H1 (cell line): ENCODE data around the gene CACNA2D3. TPM values are rescaled to one million over a fixed set of nuclear protein-coding genes. Genes with fewer than 3 reads are reported as not detected.

Experiments used
- CTCF ChIA-PET: fragments of 300-600 bp; sonication (Branson Sonifier 250); formaldehyde crosslinking; loops from one replicate; lab custom pipeline; 2021; ENCODE audit not compliant: partially characterized antibody; lab: Charles Lee
- POLR2A ChIA-PET: fragments of 300-600 bp; sonication (Branson Sonifier 250); formaldehyde crosslinking; loops from one replicate; lab custom pipeline; 2021; ENCODE audit warnings: inconsistent platforms; ENCODE audit not compliant: partially characterized antibody; lab: Charles Lee
- DNase-seq, 2 experiments: peaks; one replicate each; pipeline versions ENCODE4 v3.0.0 to v3.0.0-alpha.2; 2010 to 2022; ENCODE audit warnings: low spot score in 2 of 2, low read depth in 1 of 2, mixed read lengths in 1 of 2
- FAIRE-seq: peaks from 2 replicates; lab custom pipeline; 2011; peaks lifted over from hg19 to GRCh38; lab: Jason Lieb, UNC
- H2AFZ ChIP-seq: 2 replicates; pipeline ENCODE4 v1.8.1; 2012; ENCODE audit warnings: low read length, inconsistent platforms
- H2AK5ac ChIP-seq: 2 replicates; pipeline ENCODE4 v1.6.1; 2013; ENCODE audit warnings: low read depth, low read length
- H2BK120ac ChIP-seq: replicated peaks from 2 replicates; pipeline ENCODE3; 2013; ENCODE audit warnings: low read depth, low read length, inconsistent platforms
- H2BK12ac ChIP-seq: 2 replicates; pipeline ENCODE4 v1.6.1; 2013; ENCODE audit warnings: low read depth, low read length
- H2BK15ac ChIP-seq: 2 replicates; pipeline ENCODE4 v1.6.1; 2013; ENCODE audit warnings: low read length
- H2BK20ac ChIP-seq: 2 replicates; pipeline ENCODE4 v1.6.1; 2013; ENCODE audit warnings: low read length
- H2BK5ac ChIP-seq: 2 replicates; pipeline ENCODE4 v1.6.1; 2013; ENCODE audit warnings: low read depth, low read length
- H3K14ac ChIP-seq: 2 replicates; pipeline ENCODE4 v1.6.1; 2013; ENCODE audit warnings: inconsistent platforms; ENCODE audit not compliant: insufficient read length
- H3K18ac ChIP-seq: 2 replicates; pipeline ENCODE4 v1.6.1; 2013; ENCODE audit warnings: low read length; ENCODE audit errors: extremely low read depth
- H3K23ac ChIP-seq: 2 replicates; pipeline ENCODE4 v1.6.1; 2013; ENCODE audit warnings: inconsistent platforms; ENCODE audit not compliant: insufficient read length
- H3K23me2 ChIP-seq: 2 replicates; pipeline ENCODE4 v1.6.1; 2013; ENCODE audit warnings: low read depth, low read length
- H3K27ac ChIP-seq: 2 replicates; pipeline ENCODE4 v1.6.1; 2011; ENCODE audit warnings: low read depth, low read length, inconsistent platforms
- H3K27me3 ChIP-seq, 4 experiments: replicated peaks in 1 of 4; 1 replicate in 1 of 4; 2 replicates in 3 of 4; pipeline versions ENCODE4 v1.6.1 to v1.8.1; 2011 to 2013; ENCODE audit warnings: low read length in 3 of 4, mild to moderate bottlenecking in 3 of 4, inconsistent platforms in 2 of 4, mixed read lengths in 2 of 4, moderate library complexity in 1 of 4; ENCODE audit not compliant: control insufficient read depth in 3 of 4, insufficient read depth in 3 of 4; ENCODE audit errors: extremely low read depth in 1 of 4
- H3K36me3 ChIP-seq, 4 experiments: 2 replicates each; pipeline versions ENCODE4 v1.6.1 to v1.8.1; 2011 to 2013; ENCODE audit warnings: mild to moderate bottlenecking in 4 of 4, low read length in 3 of 4, moderate library complexity in 2 of 4, control low read depth in 1 of 4, inconsistent platforms in 1 of 4; ENCODE audit not compliant: insufficient read depth in 4 of 4, control insufficient read depth in 2 of 4
- H3K4ac ChIP-seq: replicated peaks from 2 replicates; pipeline ENCODE3; 2013; ENCODE audit warnings: low read length, low read depth, mixed read lengths, inconsistent platforms; ENCODE audit not compliant: insufficient read length
- H3K4me1 ChIP-seq, 4 experiments: replicated peaks in 1 of 4; 1 replicate in 1 of 4; 2 replicates in 3 of 4; pipeline versions ENCODE4 v1.6.1 to v1.8.1; 2011 to 2013; ENCODE audit warnings: low read length in 3 of 4, inconsistent platforms in 2 of 4, mixed read lengths in 1 of 4; ENCODE audit not compliant: insufficient read depth in 4 of 4, control insufficient read depth in 3 of 4
- H3K4me2 ChIP-seq, 2 experiments: 2 replicates each; pipeline versions ENCODE4 v1.6.1 to v1.8.1; 2011 to 2013; ENCODE audit warnings: low read depth in 2 of 2, low read length in 2 of 2, control low read depth in 1 of 2, inconsistent platforms in 1 of 2, mild to moderate bottlenecking in 1 of 2; ENCODE audit not compliant: insufficient read depth in 1 of 2
- H3K4me3 ChIP-seq, 4 experiments: fragments of 200-600, 300-600 bp in 1 of 4; sonication (generic), shearing (Covaris generic), sonication (Bioruptor Twin) in 1 of 4; 2 replicates each; pipeline versions ENCODE4 v1.5.1 to v1.8.1; 2011 to 2016; ENCODE audit warnings: low read length in 4 of 4, low read depth in 3 of 4, control low read depth in 2 of 4, inconsistent platforms in 2 of 4, mild to moderate bottlenecking in 2 of 4, mixed read lengths in 1 of 4, moderate library complexity in 1 of 4; ENCODE audit not compliant: insufficient read depth in 2 of 4; ENCODE audit errors: extremely low read depth in 1 of 4
- H3K56ac ChIP-seq: replicated peaks from 2 replicates; pipeline ENCODE3; 2013; ENCODE audit warnings: low read depth, mild to moderate bottlenecking, mixed read lengths, low read length, inconsistent platforms; ENCODE audit not compliant: insufficient read length
- H3K79me1 ChIP-seq: 2 replicates; pipeline ENCODE4 v1.6.1; 2013; ENCODE audit warnings: low read depth, low read length, control low read depth
- H3K79me2 ChIP-seq, 2 experiments: 2 replicates each; pipeline versions ENCODE4 v1.6.1 to v1.8.1; 2012 to 2013; ENCODE audit warnings: low read length in 2 of 2, mild to moderate bottlenecking in 2 of 2, inconsistent platforms in 1 of 2; ENCODE audit not compliant: insufficient read depth in 2 of 2, control insufficient read depth in 1 of 2
- H3K9ac ChIP-seq, 4 experiments: replicated peaks in 1 of 4; 1 replicate in 1 of 4; 2 replicates in 3 of 4; pipeline versions ENCODE4 v1.6.1 to v1.8.1; 2011 to 2013; ENCODE audit warnings: low read depth in 3 of 4, low read length in 3 of 4, control low read depth in 2 of 4, mild to moderate bottlenecking in 2 of 4, moderate library complexity in 2 of 4, inconsistent platforms in 1 of 4; ENCODE audit errors: extremely low read depth in 1 of 4
- H3K9me3 ChIP-seq, 2 experiments: 2 replicates each; pipeline versions ENCODE4 v1.6.1 to v1.8.1; 2012 to 2013; ENCODE audit warnings: mild to moderate bottlenecking in 2 of 2, moderate library complexity in 2 of 2, control low read depth in 1 of 2, inconsistent platforms in 1 of 2, low read depth in 1 of 2, low read length in 1 of 2, mixed read lengths in 1 of 2; ENCODE audit not compliant: insufficient read depth in 2 of 2
- H4K20me1 ChIP-seq, 2 experiments: replicated peaks in 1 of 2; 2 replicates each; pipeline versions ENCODE3 to v1.8.1; 2011 to 2013; ENCODE audit warnings: inconsistent platforms in 2 of 2, low read length in 2 of 2, mild to moderate bottlenecking in 1 of 2; ENCODE audit not compliant: insufficient read depth in 2 of 2, control insufficient read depth in 1 of 2
- H4K5ac ChIP-seq: 2 replicates; pipeline ENCODE4 v1.6.1; 2013; ENCODE audit warnings: low read length, low read depth, mixed read lengths, inconsistent platforms; ENCODE audit not compliant: insufficient read length
- H4K8ac ChIP-seq: 2 replicates; pipeline ENCODE4 v1.8.0; 2013; ENCODE audit warnings: mild to moderate bottlenecking, moderate library complexity, low read length, inconsistent platforms; ENCODE audit not compliant: insufficient read depth; ENCODE audit errors: extremely low read depth
- H4K91ac ChIP-seq: replicated peaks from 2 replicates; pipeline ENCODE3; 2013; ENCODE audit warnings: low read length, mixed read lengths, inconsistent platforms; ENCODE audit not compliant: insufficient read length
- CHD1 ChIP-seq: IDR thresholded peaks from 2 replicates; pipeline ENCODE4 v1.6.1; 2012; ENCODE audit warnings: low read depth, low read length, improper control_type of control experiment
- CHD2 ChIP-seq: IDR thresholded peaks from 2 replicates; pipeline ENCODE4 v1.6.1; 2012; ENCODE audit warnings: low read length, improper control_type of control experiment
- JUN ChIP-seq: IDR thresholded peaks from 2 replicates; pipeline ENCODE4 v1.6.1; 2011; ENCODE audit warnings: low read depth, mild to moderate bottlenecking, improper control_type of control experiment, low read length
- MAFK ChIP-seq: IDR thresholded peaks from 2 replicates; pipeline ENCODE4 v1.6.1; 2012; ENCODE audit warnings: low read depth, mild to moderate bottlenecking, improper control_type of control experiment, low read length
- PHF8 ChIP-seq: fragments of 200-600 bp; sonication (generic); conservative IDR thresholded peaks from 2 replicates; pipeline ENCODE4 v1.7.1; 2012; ENCODE audit warnings: low read depth, mild to moderate bottlenecking, inconsistent platforms, low read length, moderate library complexity
- RAD21 ChIP-seq, 2 experiments: IDR thresholded peaks in 1 of 2; conservative IDR thresholded peaks in 1 of 2; 2 replicates each; pipeline ENCODE4 v1.6.1; 2011; ENCODE audit warnings: low read depth in 2 of 2, low read length in 2 of 2, improper control_type of control experiment in 1 of 2, inconsistent platforms in 1 of 2, mild to moderate bottlenecking in 1 of 2, moderate library complexity in 1 of 2
- RFX5 ChIP-seq: IDR thresholded peaks from 2 replicates; pipeline ENCODE4 v1.6.1; 2011; ENCODE audit warnings: low read depth, low read length, improper control_type of control experiment, borderline replicate concordance
- RXRA ChIP-seq: IDR thresholded peaks from 2 replicates; pipeline ENCODE4 v1.6.1; 2011; ENCODE audit warnings: low read depth, mild to moderate bottlenecking, low read length, moderate library complexity; ENCODE audit not compliant: insufficient read depth
- SAP30 ChIP-seq: fragments of 300-600 bp; sonication (generic); IDR thresholded peaks from 2 replicates; pipeline ENCODE4 v1.7.1; 2012; ENCODE audit warnings: low read length, moderate library complexity, mild to moderate bottlenecking, inconsistent platforms; ENCODE audit not compliant: insufficient read depth, insufficient replicate concordance
- SIRT6 ChIP-seq: IDR thresholded peaks from one replicate; pipeline ENCODE4 v1.7.1; 2012; ENCODE audit warnings: low read length, inconsistent platforms
- SP1 ChIP-seq: IDR thresholded peaks from 2 replicates; pipeline ENCODE4 v1.6.1; 2011; ENCODE audit warnings: low read depth, low read length
- SUZ12 ChIP-seq: fragments of 200-600 bp; sonication (generic); IDR thresholded peaks from 2 replicates; pipeline ENCODE4 v1.6.1; 2012; ENCODE audit warnings: mild to moderate bottlenecking, inconsistent platforms, low read length, moderate library complexity, mixed read lengths
- ZNF274 ChIP-seq: IDR thresholded peaks from 2 replicates; pipeline ENCODE4 v1.7.0; 2012; ENCODE audit warnings: low read length, borderline replicate concordance; ENCODE audit errors: extremely low read depth
- WGBS, 2 experiments: shearing (Covaris generic) in 1 of 2; methylation state at CpG; one replicate each; pipeline versions ENCODE4 v1.1.6 to v1.1.7; 2013 to 2015; ENCODE audit warnings: low lambda C conversion rate in 2 of 2, mixed read lengths in 2 of 2, inconsistent platforms in 1 of 2, low coverage in 1 of 2, missing lambda C conversion rate in 1 of 2; ENCODE audit not compliant: insufficient replicate concordance in 2 of 2, insufficient coverage in 1 of 2, insufficient read length in 1 of 2; ENCODE audit errors: extremely low coverage in 1 of 2, missing lambda C conversion rate in 1 of 2; 5-methylcytosine and 5-hydroxymethylcytosine counted together
- polyA plus RNA-seq, 7 experiments: library from polyadenylated mRNA; depleted of rRNA in 3 of 7; stranded (reverse) in 5 of 7; unstranded in 2 of 7; fragments of >200 nt in 5 of 7; fragments of 200-250 nt in 2 of 7; gene quantifications; 1 replicate in 5 of 7; 2 replicates in 1 of 7; 4 replicates in 1 of 7; pipeline versions ENCODE4 v1.2.1 to v1.2.3, GENCODE V29; 2011 to 2013; ENCODE audit warnings: missing spikeins in 2 of 7, mixed read lengths in 2 of 7
- total RNA-seq: library from RNA; stranded (reverse); fragmentation: NEBNext Ultra II Directional; extraction: Animal tissue kit (Norgen Biotek cat#: 25700); gene quantifications from 2 replicates; pipeline ENCODE4 v1.2.1, GENCODE V29; 2021
- TF ChIP-seq, protein P1 (sequence below): IDR thresholded peaks from 2 replicates; pipeline ENCODE4 v1.6.1; 2011; ENCODE audit warnings: low read length, improper control_type of control experiment

CACNA2D3 gene
- total and polyA plus RNA-seq, 2 of the 8 experiments (the other 6 are each of a cell fraction or from before 2014, with no cell fraction given), result 1.5 to 1.8 TPM

DNA sequence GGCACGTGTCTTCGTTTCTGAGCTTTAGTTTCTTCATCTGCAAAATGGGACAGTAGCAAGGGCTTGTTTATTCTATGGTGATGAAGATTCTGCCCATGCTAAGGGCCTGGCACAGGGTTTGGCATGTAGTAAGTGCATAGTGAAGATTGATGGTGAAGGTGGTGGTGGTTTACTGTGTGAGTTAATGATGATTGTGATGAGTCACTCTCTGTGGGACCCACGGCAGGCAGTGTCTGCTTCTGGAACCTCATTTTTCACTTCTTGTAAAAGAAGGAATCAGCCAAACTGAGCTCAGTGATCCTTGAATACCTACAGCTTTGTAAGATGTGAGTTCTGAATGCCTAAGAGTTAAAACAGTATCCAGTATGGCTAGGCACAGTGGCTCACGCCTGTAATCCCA is 891.7 kb downstream of the CACNA2D3 start:
- H3K56ac ChIP-seq, result no peak overlapping the region
- no peaks in the 10 kb centered on the region for H3K36me3 ChIP-seq
- no peaks in the 10 kb centered on the region for H3K27me3 ChIP-seq
- H3K18ac ChIP-seq, result no peak overlapping the region
- no peak overlapping the region for H2BK5ac ChIP-seq
- H2BK120ac ChIP-seq, result no peak overlapping the region
- DNase-seq, result no peak
- H2BK20ac ChIP-seq, result no peak overlapping the region
- no peaks in the 10 kb centered on the region for H3K79me2 ChIP-seq
- H2AFZ ChIP-seq, result no peak overlapping the region
- H3K14ac ChIP-seq, result no peak overlapping the region
- FAIRE-seq, result no peak
- H3K4ac ChIP-seq, result no peak overlapping the region
- no peaks in the 10 kb centered on the region for H3K79me1 ChIP-seq
- 89% methylated on average over 4 of the region's 4 CpGs; no CpG with 5 or more reads in 1 of the 2 experiments for WGBS, 2 experiments
- no peak overlapping the region for H3K4me3 ChIP-seq
- no peak overlapping the region for H3K4me2 ChIP-seq
- ChIA-PET POLR2A (no interaction called here), CTCF (interaction anchor here (0.7 to 2.0 kb wide), 6 partner anchors 13 to 167 kb away, joined by 3 to 7 read pairs (median 4); no protein-coding TSS in a partner anchor)
- H3K23me2 ChIP-seq, result no peaks in the 10 kb centered on the region
- H4K8ac ChIP-seq, result no peak overlapping the region
- no peak overlapping the region for H4K91ac ChIP-seq
- no peaks in the 10 kb centered on the region for H4K20me1 ChIP-seq
- H3K4me1 ChIP-seq, result peaks cover 0 to 6% (median 2%) of the 10 kb centered on the region in 4 experiments; a peak in 2 of 7 replicates
- H2AK5ac ChIP-seq, result no peak overlapping the region
- no peaks in the 10 kb centered on the region for H3K9me3 ChIP-seq
- H4K5ac ChIP-seq, result no peak overlapping the region
- no peak overlapping the region for H3K27ac ChIP-seq
- H3K23ac ChIP-seq, result no peak overlapping the region
- H3K9ac ChIP-seq, result no peak overlapping the region
- H2BK12ac ChIP-seq, result no peak overlapping the region
- H2BK15ac ChIP-seq, result no peak overlapping the region
- TF ChIP-seq PHF8 (no peak), CHD1 (no peak), JUN (no peak), ZNF274 (no peak), RFX5 (no peak), MAFK (no peak), SP1 (no peak), SAP30 (no peak), RXRA (no peak), SIRT6 (no peak), SUZ12 (no peak), CHD2 (no peak), RAD21 (IDR thresholded peaks at IDR 0.05 in 1 of 2, conservative IDR thresholded peaks at IDR 0.05 in 1 of 2; ENCODE audit: low read depth in 2 of 2, low read length in 2 of 2) (no peak)
- TF ChIP-seq, protein P1, sequence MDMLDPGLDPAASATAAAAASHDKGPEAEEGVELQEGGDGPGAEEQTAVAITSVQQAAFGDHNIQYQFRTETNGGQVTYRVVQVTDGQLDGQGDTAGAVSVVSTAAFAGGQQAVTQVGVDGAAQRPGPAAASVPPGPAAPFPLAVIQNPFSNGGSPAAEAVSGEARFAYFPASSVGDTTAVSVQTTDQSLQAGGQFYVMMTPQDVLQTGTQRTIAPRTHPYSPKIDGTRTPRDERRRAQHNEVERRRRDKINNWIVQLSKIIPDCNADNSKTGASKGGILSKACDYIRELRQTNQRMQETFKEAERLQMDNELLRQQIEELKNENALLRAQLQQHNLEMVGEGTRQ, result no peak
